Spleen (tissue), 11 donors: ENCODE data around the gene OTC. TPM values are rescaled to one million over a fixed set of nuclear protein-coding genes. Genes with fewer than 3 reads are reported as not detected.

Experiments used
- DNase-seq: peaks from one replicate; pipeline ENCODE4 v3.0.0-alpha.2; 2020
- H3K27ac ChIP-seq, 8 donors: fragments of 200-600 bp; sonication (generic) in 7 of 8; 1 replicate in 4 of 8; 2 replicates in 4 of 8; pipeline versions ENCODE4 v1.5.0 to v1.8.0; 2016 to 2021; ENCODE audit warnings: inconsistent platforms in 4 of 8, mild to moderate bottlenecking in 4 of 8, moderate library complexity in 1 of 8
- H3K27me3 ChIP-seq, 7 donors: fragments of 200-600 bp; sonication (generic) in 6 of 7; replicated peaks in 1 of 7; 1 replicate in 4 of 7; 2 replicates in 3 of 7; pipeline versions ENCODE4 v1.5.0 to v1.8.0; 2016 to 2021; ENCODE audit warnings: inconsistent platforms in 3 of 7, mild to moderate bottlenecking in 1 of 7
- H3K36me3 ChIP-seq, 6 donors: fragments of 200-600 bp; sonication (generic) in 5 of 6; 1 replicate in 4 of 6; 2 replicates in 2 of 6; pipeline versions ENCODE4 v1.5.0 to v1.8.0; 2016 to 2021; ENCODE audit warnings: inconsistent platforms in 2 of 6
- H3K4me1 ChIP-seq, 6 donors: fragments of 200-600 bp; sonication (generic) in 5 of 6; 1 replicate in 3 of 6; 2 replicates in 3 of 6; pipeline versions ENCODE4 v1.5.0 to v1.8.0; 2016 to 2021; ENCODE audit warnings: inconsistent platforms in 3 of 6
- H3K4me3 ChIP-seq, 8 donors: fragments of 200-600 bp; sonication (generic) in 7 of 8; 1 replicate in 4 of 8; 2 replicates in 4 of 8; pipeline versions ENCODE4 v1.5.0 to v1.8.0; 2016 to 2021; ENCODE audit warnings: inconsistent platforms in 4 of 8, mild to moderate bottlenecking in 4 of 8, moderate library complexity in 2 of 8
- H3K9me3 ChIP-seq, 8 donors: fragments of 200-600 bp; sonication (generic) in 7 of 8; 1 replicate in 4 of 8; 2 replicates in 4 of 8; pipeline versions ENCODE4 v1.5.0 to v1.8.0; 2016 to 2021; ENCODE audit warnings: inconsistent platforms in 4 of 8
- CTCF ChIP-seq, 11 experiments: fragments of 200-600 bp in 7 of 11; fragments of 450-650 bp in 4 of 11; sonication (generic) in 4 of 11; IDR thresholded peaks in 8 of 11; conservative IDR thresholded peaks in 3 of 11; 1 replicate in 7 of 11; 2 replicates in 4 of 11; pipeline versions ENCODE4 v1.4.0 to v1.8.0; 2016 to 2021; ENCODE audit warnings: antibody characterized with exemption in 11 of 11, inconsistent platforms in 4 of 11, mild to moderate bottlenecking in 1 of 11
- POLR2A ChIP-seq, 3 donors: fragments of 450-650 bp; IDR thresholded peaks; one replicate each; pipeline ENCODE4 v1.5.1; 2017; ENCODE audit warnings: antibody characterized with exemption in 3 of 3, mild to moderate bottlenecking in 1 of 3
- POLR2AphosphoS5 ChIP-seq, 3 donors: sonication (generic); formaldehyde crosslinking; IDR thresholded peaks; one replicate each; pipeline ENCODE4 v1.5.1; 2017; ENCODE audit warnings: antibody characterized with exemption in 3 of 3
- whole genome bisulfite sequencing, 5 donors: extraction: QIAGEN DNeasy Blood & Tissue Kit in 3 of 5; methylation state at CpG; one replicate each; pipeline versions ENCODE4 v1.1.5 to v1.1.7; 2013 to 2018; 5-methylcytosine and 5-hydroxymethylcytosine counted together
- intact Hi-C: fragments of 100-400 bp; cut with DNase I; formaldehyde crosslinking; loops from one replicate; pipeline ENCODE4 v1.15.0; 2023; ENCODE audit warnings: low total_unique reads
- polyA plus RNA-seq, 3 donors: library from polyadenylated mRNA; stranded (reverse); fragments of 200-250 nt; gene quantifications; one replicate each; pipeline ENCODE4 v1.2.1, GENCODE V29; 2013
- total RNA-seq, 7 donors: library from RNA; depleted of rRNA in 3 of 7; stranded (reverse); fragments of >200 nt in 3 of 7; fragmentation: NEBNext Ultra II Directional in 4 of 7; extraction: Animal tissue kit (Norgen Biotek cat#: 25700) in 4 of 7; gene quantifications; one replicate each; pipeline versions ENCODE4 v1.1.0 to v1.2.1, GENCODE V29; 2016 to 2021
- donor health status: healthy with polysubstance abuse.
- donor health status: DM: no; HTN: no; CAD: no; lungs with moderate emphysema.
- donor health status: DM: no; HTN: no; CAD: no.
- donor health status: Bipolar disorder and iron deficiency.
- donor health status: healthy.
- donor health status: DM: no; HTN: no; CAD: no.
- donor health status: DM: yes; HTN: yes; CAD: no.

Gene OTC
- total and polyA plus RNA-seq, 10 donors: 0.05 to 0.06 TPM; not detected in 8

DNA sequence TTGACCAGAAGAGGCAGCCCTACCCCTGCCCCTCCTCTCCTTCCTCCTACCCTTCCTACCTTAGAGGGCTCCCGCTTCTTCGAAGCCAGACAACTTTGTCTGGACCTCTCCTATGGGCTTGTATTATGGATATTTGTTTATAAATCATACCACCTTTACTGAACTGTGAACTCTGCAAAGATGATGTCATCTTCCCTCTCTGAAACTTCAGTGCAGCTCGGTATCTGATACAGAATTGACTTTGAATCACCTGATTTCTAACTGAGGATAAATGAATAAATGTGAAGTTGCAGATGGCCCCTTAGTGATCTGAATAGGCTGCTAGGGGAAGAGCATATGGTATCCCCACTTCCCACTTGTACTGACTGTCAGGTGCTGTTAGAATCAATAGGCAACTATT is 1.1 kb upstream of the OTC start:
- peaks cover 0 to 4% (median 0%) of the 10 kb centered on the region in 6 donors for H3K4me1 ChIP-seq
- H3K4me3 ChIP-seq: no peak overlapping the region
- DNase-seq: no peak
- H3K9me3 ChIP-seq: no peaks in the 10 kb centered on the region
- WGBS, 5 donors: 75 to 94% (median 88%) methylated on average over 3 of the region's 3 CpGs
- peaks cover 0 to 6% (median 0%) of the 10 kb centered on the region in 7 donors for H3K27me3 ChIP-seq
- intact Hi-C loops: no loop called here
- H3K36me3 ChIP-seq: no peaks in the 10 kb centered on the region
- no peak overlapping the region for H3K27ac ChIP-seq
- TF ChIP-seq POLR2AphosphoS5 (IDR thresholded peaks at IDR 0.05) (no peak), CTCF (IDR thresholded peaks at IDR 0.05 in 8 of 11, conservative IDR thresholded peaks at IDR 0.05 in 3 of 11) (no peak), POLR2A (IDR thresholded peaks at IDR 0.05) (no peak)

- WGBS, 5 donors: 74 to 95% (median 88%) methylated on average over 8 of the region's 8 CpGs
- TF ChIP-seq CTCF (IDR thresholded peaks at IDR 0.05 in 8 of 11, conservative IDR thresholded peaks at IDR 0.05 in 3 of 11): no peak
- TF ChIP-seq POLR2AphosphoS5 (IDR thresholded peaks at IDR 0.05): no peak
- no peak for TF ChIP-seq POLR2A (IDR thresholded peaks at IDR 0.05)
- H3K9me3 ChIP-seq: no peaks in the 10 kb centered on the region
- no peaks in the 10 kb centered on the region for H3K36me3 ChIP-seq
- intact Hi-C loops: no loop called here
- peaks cover 0 to 7% (median 0%) of the 10 kb centered on the region in 7 donors for H3K27me3 ChIP-seq
- H3K4me3 ChIP-seq: no peak overlapping the region
- DNase-seq: no peak
- H3K27ac ChIP-seq: no peak overlapping the region
- no peaks in the 10 kb centered on the region for H3K4me1 ChIP-seq
Measured at GRCh38 chrX:38356401-38356800, 4.0 kb downstream of the OTC start.

DNA sequence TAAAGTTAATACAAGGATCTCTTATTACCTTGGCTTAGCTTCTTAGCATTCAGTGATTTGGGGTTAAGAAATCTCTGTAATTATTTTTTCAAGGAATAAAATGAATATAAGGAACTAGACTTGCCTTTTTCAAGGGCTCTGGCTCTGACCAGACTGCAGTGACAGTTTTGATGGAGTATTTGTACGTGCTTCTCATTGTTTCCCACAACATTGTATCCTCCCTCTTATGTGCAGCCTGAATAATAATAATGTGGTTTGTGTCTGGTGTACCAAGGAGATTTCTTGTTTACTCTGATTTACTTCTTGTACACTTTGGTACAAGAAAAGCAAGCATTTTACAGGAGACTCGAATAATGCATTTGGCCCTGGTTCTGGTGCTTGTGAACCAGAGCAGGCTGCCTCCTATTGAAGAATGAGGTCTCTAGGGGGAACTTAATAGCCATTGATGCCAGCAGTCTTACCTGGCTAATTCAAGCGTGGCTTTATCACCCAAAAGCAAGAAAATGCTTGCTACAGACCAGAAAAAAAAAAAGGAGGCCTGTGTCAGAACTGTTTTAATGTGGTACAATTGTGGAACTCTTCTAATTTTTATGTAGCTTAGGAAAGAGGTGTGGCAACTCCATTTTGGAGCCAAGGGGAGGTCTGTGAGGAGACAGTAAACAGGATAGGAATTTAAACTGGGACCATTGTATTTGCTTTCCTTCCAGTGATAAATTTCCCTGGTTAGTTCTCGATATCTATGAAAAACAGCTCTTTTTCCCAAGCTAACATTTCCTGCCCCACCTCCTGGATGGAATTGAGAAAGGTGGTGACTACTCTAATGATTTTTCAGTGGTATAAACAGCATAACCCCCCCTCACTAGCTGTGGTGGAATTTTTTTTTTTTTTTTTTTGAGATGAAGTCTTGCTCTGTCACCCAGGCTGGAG is 5.6 kb downstream of the OTC start:
- no peak overlapping the region for H3K4me3 ChIP-seq
- H3K27me3 ChIP-seq: peaks cover 0 to 7% (median 0%) of the 10 kb centered on the region in 7 donors
- DNase-seq: no peak
- no peaks in the 10 kb centered on the region for H3K9me3 ChIP-seq
- intact Hi-C loops: no loop called here
- peak overlapping the region in 5 of 8 donors; percentile 44 to 61 (median 51) for H3K27ac ChIP-seq
- 50 to 66% (median 53%) methylated on average over 4 of the region's 4 CpGs for WGBS, 5 donors
- H3K36me3 ChIP-seq: no peaks in the 10 kb centered on the region
- TF ChIP-seq POLR2AphosphoS5 (IDR thresholded peaks at IDR 0.05) (no peak), POLR2A (IDR thresholded peaks at IDR 0.05) (no peak), CTCF (IDR thresholded peaks at IDR 0.05 in 8 of 11, conservative IDR thresholded peaks at IDR 0.05 in 3 of 11) (no peak)
- H3K4me1 ChIP-seq: no peaks in the 10 kb centered on the region

DNA sequence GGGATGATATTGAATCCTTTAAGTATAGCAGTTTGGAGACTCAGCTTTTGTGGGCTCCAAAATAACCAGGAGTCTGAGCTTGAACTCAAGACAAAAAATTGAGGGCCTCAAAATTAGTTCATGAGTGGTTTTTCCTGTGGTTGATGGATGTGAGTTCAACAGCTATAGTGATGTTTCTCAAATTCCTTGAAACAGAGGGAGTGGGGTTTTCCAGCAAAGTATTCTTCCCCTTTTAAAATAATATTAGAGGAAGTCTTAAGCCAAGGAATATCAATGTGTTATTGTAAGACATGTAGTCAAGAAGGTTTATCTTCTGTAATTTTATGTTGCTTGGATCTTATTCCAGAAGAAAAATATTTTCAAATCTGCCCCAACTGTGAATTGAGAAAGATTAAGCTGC is 10.6 kb downstream of the OTC start:
- H3K9me3 ChIP-seq: no peaks in the 10 kb centered on the region
- H3K36me3 ChIP-seq: no peaks in the 10 kb centered on the region
- TF ChIP-seq POLR2A (IDR thresholded peaks at IDR 0.05) (no peak), CTCF (IDR thresholded peaks at IDR 0.05 in 8 of 11, conservative IDR thresholded peaks at IDR 0.05 in 3 of 11) (no peak), POLR2AphosphoS5 (IDR thresholded peaks at IDR 0.05) (no peak)
- DNase-seq: no peak
- H3K27ac ChIP-seq: no peak overlapping the region
- no peaks in the 10 kb centered on the region for H3K4me1 ChIP-seq
- intact Hi-C loops: no loop called here
- H3K4me3 ChIP-seq: no peak overlapping the region
- H3K27me3 ChIP-seq: peaks cover 0 to 15% (median 0%) of the 10 kb centered on the region in 7 donors
